Measurements from ENCODE around the gene PDE6G.

Gene PDE6G

GRCh38 chr17:81652906-81653771 is 3.2 kb downstream of the PDE6G start:
- H3K27me3 ChIP-seq (replicated peaks) = peaks cover 8% of the 10 kb centered on the region
- no peak overlapping the region for H3K27ac ChIP-seq
- H3K36me3 ChIP-seq (replicated peaks) = no peaks in the 10 kb centered on the region
- no peak overlapping the region for H3K4me3 ChIP-seq (ENCODE audit: low read depth, low read length)
- no peak for DNase-seq
- TF ChIP-seq, protein P1, sequence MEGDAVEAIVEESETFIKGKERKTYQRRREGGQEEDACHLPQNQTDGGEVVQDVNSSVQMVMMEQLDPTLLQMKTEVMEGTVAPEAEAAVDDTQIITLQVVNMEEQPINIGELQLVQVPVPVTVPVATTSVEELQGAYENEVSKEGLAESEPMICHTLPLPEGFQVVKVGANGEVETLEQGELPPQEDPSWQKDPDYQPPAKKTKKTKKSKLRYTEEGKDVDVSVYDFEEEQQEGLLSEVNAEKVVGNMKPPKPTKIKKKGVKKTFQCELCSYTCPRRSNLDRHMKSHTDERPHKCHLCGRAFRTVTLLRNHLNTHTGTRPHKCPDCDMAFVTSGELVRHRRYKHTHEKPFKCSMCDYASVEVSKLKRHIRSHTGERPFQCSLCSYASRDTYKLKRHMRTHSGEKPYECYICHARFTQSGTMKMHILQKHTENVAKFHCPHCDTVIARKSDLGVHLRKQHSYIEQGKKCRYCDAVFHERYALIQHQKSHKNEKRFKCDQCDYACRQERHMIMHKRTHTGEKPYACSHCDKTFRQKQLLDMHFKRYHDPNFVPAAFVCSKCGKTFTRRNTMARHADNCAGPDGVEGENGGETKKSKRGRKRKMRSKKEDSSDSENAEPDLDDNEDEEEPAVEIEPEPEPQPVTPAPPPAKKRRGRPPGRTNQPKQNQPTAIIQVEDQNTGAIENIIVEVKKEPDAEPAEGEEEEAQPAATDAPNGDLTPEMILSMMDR (IDR thresholded peaks at IDR 0.05; ENCODE audit: low read depth, low read length, missing control alignments) = no peak
- in situ Hi-C loops (cut with HindIII; ENCODE audit: low pct_ligation_motif_present, low sequenced_read_pairs) = no loop called here

DNA sequence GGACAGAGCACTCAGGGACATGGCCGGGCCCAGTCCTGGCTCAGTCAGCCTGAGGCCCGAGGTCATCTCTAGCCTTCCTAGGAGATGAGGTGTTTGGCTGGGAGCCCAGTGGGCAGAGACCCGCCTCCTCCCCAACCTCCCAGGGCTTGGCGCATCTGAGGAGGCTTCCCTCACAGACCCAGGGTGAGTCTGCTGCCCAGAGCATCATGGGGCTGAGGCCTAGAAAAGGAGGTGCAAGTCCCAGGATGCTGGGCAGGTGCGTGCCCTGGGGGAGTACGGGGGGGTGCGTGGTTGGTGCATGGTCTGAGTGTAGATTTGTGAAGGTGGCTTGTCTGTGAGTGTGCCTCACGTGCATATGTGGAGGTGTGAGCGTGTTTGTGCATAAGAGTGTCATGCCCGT is 4.7 kb downstream of the PDE6G start:
- TF ChIP-seq, protein P1 (IDR thresholded peaks at IDR 0.05; ENCODE audit: low read depth, low read length, missing control alignments) = no peak
- DNase-seq = peak; percentile 89
- Histone ChIP-seq H3K27ac (no peak overlapping the region), H3K36me3 (replicated peaks) (no peaks in the 10 kb centered on the region), H3K4me3 (ENCODE audit: low read depth, low read length) (no peak overlapping the region), H3K27me3 (replicated peaks) (peaks cover 20% of the 10 kb centered on the region)
- in situ Hi-C loops (cut with HindIII; ENCODE audit: low pct_ligation_motif_present, low sequenced_read_pairs) = no loop called here

- no peak for DNase-seq
- TF ChIP-seq, protein P1 (IDR thresholded peaks at IDR 0.05; ENCODE audit: low read depth, low read length, missing control alignments) = no peak
- H3K27me3 ChIP-seq (replicated peaks) = peaks cover 20% of the 10 kb centered on the region
- H3K4me3 ChIP-seq (ENCODE audit: low read depth, low read length) = no peak overlapping the region
- no peaks in the 10 kb centered on the region for H3K36me3 ChIP-seq (replicated peaks)
- in situ Hi-C loops (cut with HindIII; ENCODE audit: low pct_ligation_motif_present, low sequenced_read_pairs) = no loop called here
- no peak overlapping the region for H3K27ac ChIP-seq
These were observed 5.4 kb downstream of the PDE6G start for GRCh38 chr17:81650951-81651350.

DNA sequence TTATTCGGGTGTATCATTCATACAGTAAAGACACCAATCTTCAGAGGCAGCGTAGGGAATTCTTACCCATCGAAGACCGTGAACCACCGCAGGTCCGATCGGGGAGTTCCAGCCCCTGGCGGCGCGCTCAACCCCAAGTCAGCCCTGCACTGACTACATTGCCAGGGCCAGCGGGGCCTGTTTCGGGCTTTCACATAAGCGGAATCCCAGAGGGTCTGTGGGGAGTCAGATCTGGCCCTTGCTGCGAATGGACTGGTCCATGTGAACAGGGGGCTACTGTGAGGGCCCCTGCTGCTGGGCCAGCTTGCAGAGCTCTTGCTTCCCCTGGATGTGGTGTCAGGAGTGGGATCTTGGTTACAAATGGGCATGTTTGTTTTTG is 7.6 kb downstream of the PDE6G start:
- DNase-seq = no peak
- Histone ChIP-seq H3K4me3 (ENCODE audit: low read depth, low read length) (no peak overlapping the region), H3K27ac (no peak overlapping the region), H3K27me3 (replicated peaks) (peaks cover 20% of the 10 kb centered on the region), H3K36me3 (replicated peaks) (no peaks in the 10 kb centered on the region)
- in situ Hi-C loops (cut with HindIII; ENCODE audit: low pct_ligation_motif_present, low sequenced_read_pairs) = no loop called here
- TF ChIP-seq, protein P1 (IDR thresholded peaks at IDR 0.05; ENCODE audit: low read depth, low read length, missing control alignments) = no peak

GRCh38 chr17:81648013-81648706 is 8.2 kb downstream of the PDE6G start:
- Histone ChIP-seq H3K27ac (no peak overlapping the region), H3K27me3 (replicated peaks) (peaks cover 20% of the 10 kb centered on the region), H3K4me3 (ENCODE audit: low read depth, low read length) (no peak overlapping the region), H3K36me3 (replicated peaks) (no peaks in the 10 kb centered on the region)
- DNase-seq = no peak
- TF ChIP-seq, protein P1 (IDR thresholded peaks at IDR 0.05; ENCODE audit: low read depth, low read length, missing control alignments) = no peak
- in situ Hi-C loops (cut with HindIII; ENCODE audit: low pct_ligation_motif_present, low sequenced_read_pairs) = no loop called here
